Stimulated activated naive CD8-positive, alpha-beta T cell treated with anti-CD3 and anti-CD28 coated beads, Interleukin-15, Interleukin-2, amounts not matched to agents 100 U/mL and 50 U/mL, for 24 hours (primary cell): ENCODE results near the gene PER2.

Experiments
- ATAC-seq: fragments of 150-1000 bp; cut with Tn5 transposase; one replicate; pipeline ENCODE4 v1.10.0; 2021
- DNase-seq: peaks from one replicate; pipeline ENCODE4 v3.0.0; 2021

Gene PER2

GRCh38 chr2:238247002-238247822 lies 41.2 kb downstream of the PER2 start:
- DNase-seq = no peak

GRCh38 chr2:238244151-238244550 lies 44.3 kb downstream of the PER2 start:
- ATAC-seq (no peak), DNase-seq (no peak)

More at GRCh38 chr2:238247002-238247822, 41.2 kb downstream of the PER2 start:
- no peak for ATAC-seq

- no peak for DNase-seq
- no peak for ATAC-seq
These were observed 44.8 kb downstream of the PER2 start for GRCh38 chr2:238243496-238244076.

- DNase-seq = no peak
- ATAC-seq = no peak
These were observed 45.5 kb downstream of the PER2 start for GRCh38 chr2:238242731-238243495.

DNA sequence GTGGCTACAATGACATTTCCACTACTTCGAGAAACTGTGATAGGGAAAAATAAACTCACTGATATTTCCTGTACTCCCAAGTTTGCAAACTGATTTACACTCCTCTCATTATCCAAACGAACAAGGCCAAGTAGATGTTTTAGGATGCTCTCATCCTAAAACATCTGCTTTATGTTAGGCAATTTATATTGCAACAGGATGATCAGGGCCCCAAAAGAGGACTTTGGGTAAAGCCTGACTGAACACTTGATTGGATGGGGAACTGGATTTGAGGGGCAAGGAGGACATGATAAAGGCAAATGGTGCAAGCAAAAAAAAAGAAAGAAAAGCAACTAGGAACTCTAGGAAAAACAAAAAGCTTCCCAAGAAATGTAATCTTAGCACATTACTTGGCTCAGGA lies 46.4 kb downstream of the PER2 start:
- no peak for DNase-seq
- no peak for ATAC-seq

DNA sequence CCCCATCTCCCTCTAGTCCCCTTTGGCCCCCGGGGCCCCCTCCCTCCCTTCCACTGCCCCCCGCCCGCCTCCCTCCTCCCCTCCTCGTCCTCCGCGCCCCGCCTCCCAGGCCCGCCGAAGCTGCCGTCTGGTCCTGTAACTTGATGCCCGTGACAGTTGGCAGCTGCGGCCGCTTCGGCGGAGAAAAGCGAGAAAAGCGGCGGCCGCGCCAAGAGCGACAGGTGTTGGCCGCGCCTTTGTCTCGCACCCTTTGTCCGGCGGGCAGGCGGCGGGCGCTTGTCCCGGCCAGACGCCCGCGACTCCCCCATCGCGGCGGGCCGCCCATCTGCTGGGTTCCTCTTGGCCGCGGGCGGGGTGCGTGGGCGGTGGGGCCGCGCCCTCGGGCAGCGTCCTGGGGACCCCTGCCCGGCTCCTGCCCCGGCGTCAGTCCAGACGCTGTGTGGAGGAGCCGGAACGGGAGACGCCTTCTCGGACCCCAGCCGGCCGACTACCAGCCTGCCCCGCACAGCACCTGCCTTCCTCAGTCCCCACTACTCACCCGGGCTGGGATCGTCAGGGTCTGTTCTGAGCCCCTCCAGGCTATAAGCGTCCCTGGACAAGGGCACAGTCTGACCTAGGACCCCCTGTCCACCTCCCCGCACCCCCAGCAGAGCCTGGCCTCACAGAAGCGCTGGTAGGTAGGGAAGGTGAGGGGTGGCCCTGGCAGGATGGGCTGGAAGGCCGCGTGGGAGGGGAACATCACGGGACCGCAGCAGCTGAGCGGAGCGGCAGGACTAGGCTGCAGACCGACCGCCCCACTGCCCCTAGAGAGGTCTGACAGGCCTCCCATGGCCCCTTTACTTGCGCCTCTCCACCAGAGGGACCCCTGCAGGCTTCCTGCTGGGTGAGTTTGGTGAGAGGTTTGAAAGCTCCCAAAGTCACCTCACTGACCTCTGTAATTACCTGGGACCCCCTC lies 47.4 kb downstream of the PER2 start:
- ATAC-seq = no peak
- no peak for DNase-seq

DNA sequence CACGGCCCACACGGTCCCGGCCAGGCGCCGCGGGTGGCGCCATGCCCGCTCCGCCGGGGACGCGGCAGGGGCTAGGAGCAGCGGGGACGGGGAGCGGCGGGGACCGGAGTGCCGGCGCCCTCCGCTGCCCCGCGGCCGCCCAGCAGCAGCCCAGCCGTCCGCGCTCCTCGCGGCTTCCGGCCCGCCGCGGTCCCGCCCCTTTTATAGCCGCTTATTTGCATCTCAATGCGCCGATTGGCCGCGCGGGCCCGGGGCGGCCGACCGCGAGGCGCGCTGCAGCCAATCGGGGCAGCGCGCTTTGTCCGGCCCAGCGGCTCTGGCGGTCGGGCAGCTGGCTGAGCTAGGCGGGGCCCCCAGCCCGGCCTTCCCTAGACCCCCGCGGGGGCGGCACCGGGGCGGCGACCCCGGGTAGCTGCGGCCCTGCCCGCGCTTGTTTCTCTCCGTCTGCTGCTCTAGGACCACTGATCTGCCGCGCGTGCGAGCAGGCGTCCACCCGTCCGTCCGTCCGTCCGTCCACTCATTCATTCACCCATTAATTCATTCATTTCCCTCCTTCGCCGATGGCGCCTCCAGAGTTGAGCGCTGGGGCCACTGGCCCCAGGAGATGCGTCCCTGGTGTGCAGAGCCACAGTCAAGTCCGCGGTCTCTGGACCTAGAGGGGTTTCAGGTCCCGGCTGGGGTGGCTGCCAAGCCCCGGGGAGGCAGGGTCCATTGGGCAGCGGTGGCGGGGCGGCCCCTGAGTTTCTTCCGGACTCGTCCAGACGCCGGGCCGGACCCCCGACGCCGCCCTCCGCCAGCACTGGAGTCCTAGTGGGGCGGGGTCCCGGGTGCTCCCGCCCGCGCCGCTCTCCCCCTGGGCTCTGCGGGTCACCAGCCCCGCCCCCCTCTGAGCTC lies 48.3 kb downstream of the PER2 start, which contains the start of gene HES6:
Gene HES6, minus strand, starts transcription at position 176 of the 894 bp plus-strand sequence. Its CDS starts 133 bp downstream, at position 43.
- ATAC-seq = peak; percentile 85
- DNase-seq = peak; percentile 84

DNA sequence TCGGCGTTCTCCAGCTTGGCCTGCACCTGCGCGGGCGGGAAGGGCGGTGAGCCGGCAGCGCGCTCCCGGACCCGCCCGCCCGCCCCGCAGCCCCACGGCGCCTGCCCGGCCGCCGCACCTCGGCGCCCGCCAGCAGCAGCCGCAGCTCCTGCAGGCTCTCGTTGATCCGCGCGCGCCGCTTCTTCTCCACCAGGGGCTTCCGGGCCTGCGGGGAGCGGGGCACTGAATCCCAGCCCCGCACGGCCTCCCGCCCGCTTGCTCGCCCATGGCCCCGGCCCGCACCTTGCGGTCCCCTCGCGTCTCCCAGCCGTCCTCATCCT lies 48.9 kb downstream of the PER2 start:
- ATAC-seq = no peak
- DNase-seq = no peak

DNA sequence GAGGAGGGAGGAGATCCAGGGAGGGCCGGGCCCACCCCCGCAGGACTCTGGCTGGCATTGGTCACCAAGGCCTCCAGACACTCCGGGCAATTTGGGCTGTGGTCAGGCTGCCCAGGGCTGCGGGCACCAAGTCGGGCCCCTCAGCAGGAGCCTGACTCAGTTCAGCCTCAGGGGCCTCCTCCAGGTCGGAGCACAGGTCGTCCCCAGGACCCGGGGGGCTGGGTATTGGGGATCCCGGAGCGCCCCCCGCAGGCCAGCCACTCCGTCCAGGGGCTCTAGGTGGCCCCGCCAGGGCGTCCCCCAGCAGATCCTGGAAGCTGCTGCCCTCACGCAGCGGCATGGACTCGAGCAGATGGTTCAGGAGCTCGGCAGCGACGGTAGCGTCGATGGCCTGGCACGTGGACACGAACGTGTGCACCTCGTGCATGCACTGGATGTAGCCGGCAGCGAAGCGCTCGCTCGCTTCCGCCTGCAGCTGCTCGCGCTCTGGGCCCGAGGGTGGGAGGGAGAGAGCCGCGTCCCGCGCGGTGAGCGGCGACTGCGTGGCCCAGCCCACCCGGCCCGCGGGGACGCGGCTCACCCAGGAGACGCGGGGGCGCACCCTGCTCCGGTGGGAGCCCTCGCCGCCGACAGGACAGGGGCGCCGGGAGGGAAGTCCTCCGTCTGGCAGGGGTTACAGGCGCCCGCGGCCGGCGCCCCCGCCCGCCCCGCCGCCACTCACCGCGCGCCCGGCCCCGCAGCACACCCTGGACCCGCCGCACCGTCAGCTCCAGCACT lies 49.5 kb downstream of the PER2 start:
- DNase-seq = peak; percentile 34
- no peak for ATAC-seq

DNA sequence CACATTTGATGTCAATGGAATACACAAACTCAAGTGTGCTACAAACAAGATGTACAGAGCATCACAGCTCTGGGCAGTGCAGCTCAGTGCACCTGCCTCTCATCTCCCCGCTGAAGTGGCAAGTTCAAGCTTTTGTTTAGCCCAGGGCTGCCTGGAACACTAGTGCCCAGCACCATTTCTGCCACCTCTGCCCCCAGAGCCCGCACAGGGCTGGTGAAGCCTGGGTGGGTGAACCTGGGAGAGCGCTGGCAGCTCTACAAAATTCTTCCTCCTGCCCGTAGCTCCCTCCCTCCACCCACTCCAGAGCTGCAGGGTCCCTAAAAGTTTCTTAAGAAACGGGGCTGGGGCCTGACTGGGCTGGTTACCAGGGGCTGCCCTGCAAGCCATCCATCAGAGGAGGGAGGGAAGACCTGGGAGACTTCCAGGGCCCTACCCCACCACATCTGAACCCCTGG lies 50.1 kb downstream of the PER2 start:
- no peak for DNase-seq
- no peak for ATAC-seq

GRCh38 chr2:238237431-238238135 lies 50.8 kb downstream of the PER2 start:
- no peak for ATAC-seq

DNA sequence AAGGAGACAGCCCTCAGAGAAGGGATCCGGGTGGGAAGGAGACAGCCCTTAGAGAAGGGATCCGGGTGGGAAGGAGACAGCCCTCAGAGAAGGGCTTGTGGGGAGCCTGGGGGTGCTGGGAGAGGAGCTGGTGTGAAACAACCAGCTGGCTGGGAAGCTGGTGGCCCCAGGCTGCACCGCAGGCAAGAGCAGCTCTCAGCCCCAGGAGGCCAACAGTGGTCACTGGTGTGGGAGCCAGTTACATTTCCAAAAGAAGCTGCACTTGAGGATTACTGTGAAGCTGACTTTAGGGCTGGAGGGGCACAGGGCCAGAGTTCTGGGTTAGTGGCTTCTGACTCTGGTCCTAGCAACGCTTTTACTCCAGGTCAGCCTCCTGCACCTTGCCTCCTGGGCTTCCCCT lies 51.8 kb downstream of the PER2 start:
- DNase-seq = no peak
- no peak for ATAC-seq

More at GRCh38 chr2:238237431-238238135, 50.8 kb downstream of the PER2 start:
- no peak for DNase-seq

DNA sequence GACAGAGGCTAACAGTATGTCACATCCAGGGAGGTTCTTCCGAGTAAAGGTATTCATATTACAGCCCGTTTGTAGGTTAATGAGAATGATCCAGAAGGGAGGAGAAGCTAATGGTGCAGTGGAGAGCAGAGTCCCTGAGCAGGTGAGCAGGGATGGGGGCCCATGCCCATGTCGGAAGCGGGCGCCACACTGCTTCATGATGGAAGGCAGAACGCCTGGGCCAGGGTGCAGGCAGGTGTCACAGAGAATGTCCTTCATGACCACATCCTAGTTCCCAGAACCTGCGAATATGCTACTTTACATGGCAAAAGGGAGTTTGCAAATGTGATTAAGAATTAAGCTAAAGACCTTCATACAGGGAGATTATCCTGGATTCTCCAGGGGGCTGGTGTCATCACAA lies 52.6 kb downstream of the PER2 start:
- ATAC-seq (no peak), DNase-seq (no peak)

DNA sequence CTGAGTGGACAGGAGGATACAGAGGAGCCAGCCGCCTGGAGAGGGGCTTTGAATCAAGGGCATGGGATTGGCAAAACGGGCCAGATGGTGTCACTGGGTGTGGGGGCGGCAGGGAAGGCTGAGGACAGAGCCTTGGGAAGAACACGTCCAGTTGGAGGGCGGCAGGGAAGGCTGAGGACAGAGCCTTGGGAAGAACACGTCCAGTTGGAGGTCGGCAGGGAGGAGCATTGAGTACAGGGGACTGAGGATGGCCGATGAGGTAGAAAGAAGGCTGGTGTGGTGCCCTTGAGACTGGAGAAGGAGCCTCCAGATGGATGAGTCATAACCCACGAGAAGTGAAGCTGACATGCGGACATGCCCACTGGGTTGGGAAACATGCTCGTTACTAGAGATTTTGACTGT lies 53.1 kb downstream of the PER2 start:
- ATAC-seq (no peak), DNase-seq (no peak)

- no peak for ATAC-seq
These were observed 54.8 kb downstream of the PER2 start for GRCh38 chr2:238233625-238234024.

DNA sequence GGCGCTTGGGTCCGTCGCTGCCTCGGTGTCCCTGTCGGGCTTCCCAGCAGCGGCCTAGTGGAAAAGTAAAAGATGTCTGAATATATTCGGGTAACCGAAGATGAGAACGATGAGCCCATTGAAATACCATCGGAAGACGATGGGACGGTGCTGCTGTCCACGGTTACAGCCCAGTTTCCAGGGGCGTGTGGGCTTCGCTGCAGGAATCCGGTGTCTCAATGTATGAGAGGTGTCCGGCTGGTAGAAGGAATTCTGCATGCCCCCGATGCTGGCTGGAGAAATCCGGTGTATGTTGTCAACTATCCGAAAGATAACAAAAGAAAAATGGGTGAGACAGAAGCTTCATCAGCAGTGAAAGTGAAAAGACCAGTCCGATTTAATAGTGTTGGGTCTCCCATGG lies 56.6 kb downstream of the PER2 start:
- DNase-seq = no peak
- no peak for ATAC-seq

More at GRCh38 chr2:238233625-238234024, 54.8 kb downstream of the PER2 start:
- no peak for DNase-seq

DNA sequence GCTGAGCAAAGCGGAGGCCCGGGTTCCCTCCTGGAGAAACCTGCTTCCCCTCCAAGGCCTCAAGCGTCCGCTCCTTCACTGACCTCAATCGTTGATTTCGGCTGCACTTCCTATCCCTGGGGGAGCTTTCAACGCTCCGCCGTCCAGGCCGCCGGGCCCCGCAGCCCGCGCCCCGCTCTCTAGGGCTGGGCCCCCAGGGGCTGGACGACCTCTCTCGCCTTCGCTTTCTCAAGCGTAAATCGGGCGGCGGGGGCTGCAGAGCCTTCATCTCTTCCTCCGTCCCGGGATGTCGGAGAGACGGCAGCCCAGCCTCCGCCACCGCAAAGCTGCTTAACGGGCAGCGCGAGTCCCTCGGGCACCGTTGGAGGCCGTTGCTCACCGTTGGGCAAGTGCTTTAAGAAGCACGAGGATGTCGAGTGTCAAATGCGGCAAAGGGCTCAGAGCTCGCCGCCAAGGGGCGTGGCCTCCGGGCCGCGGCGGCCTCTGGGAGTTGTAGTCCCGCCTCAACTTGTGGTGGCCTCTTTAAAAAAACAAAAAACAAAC lies 57.1 kb downstream of the PER2 start:
- ATAC-seq (peak; percentile 79), DNase-seq (peak; percentile 79)

DNA sequence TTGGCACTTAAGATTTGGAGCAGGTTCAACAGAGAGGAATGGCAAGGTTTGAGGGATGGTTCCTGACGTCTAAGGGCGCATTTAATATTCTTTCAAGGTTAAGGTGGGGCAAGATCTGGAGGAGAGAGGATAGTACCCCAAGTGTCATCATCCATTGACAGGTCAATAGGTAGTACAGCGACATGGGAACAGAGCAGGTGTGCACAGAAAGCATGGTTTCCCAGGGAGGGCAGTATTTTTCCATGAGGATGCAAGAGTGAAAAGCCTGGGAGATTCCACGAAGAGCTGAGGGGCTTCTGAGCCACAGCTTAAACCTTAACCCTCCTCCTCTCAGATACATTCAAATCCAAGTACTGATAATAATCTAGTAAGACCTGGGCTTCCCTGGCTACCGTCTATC lies 57.7 kb downstream of the PER2 start:
- DNase-seq (no peak), ATAC-seq (no peak)

- DNase-seq (no peak), ATAC-seq (no peak)
These were observed 59.7 kb downstream of the PER2 start for GRCh38 chr2:238228700-238229099.
